ENCODE measurements around the gene ACSF2.
"Not testable (repeated sequence)": the region's sequence is repeated elsewhere in the genome, so short reads cannot be mapped to it uniquely, and the experiment has no call there.

The ACSF2 gene

GRCh38 chr17:50425682-50426471 lies at the start of gene ACSF2:
Gene ACSF2 (plus strand): TSS chr17:50426218. CDS start chr17:50426262, 44 bp downstream.
- peak; percentile 29 to 72 (median 52) for DNase-seq (ENCODE audit: low read depth in 3 of 3)

GRCh38 chr17:50379351-50380132 lies 46.5 kb upstream of the ACSF2 start:
- DNase-seq (ENCODE audit: low read depth in 3 of 3): no peak

GRCh38 chr17:50380369-50381259 lies 45.4 kb upstream of the ACSF2 start:
- DNase-seq (ENCODE audit: low read depth in 3 of 3): no peak

- DNase-seq (ENCODE audit: low read depth in 3 of 3): no peak
Measured at GRCh38 chr17:50381260-50381815, 44.7 kb upstream of the ACSF2 start.

GRCh38 chr17:50381920-50382319 lies 44.1 kb upstream of the ACSF2 start:
- no peak for DNase-seq (ENCODE audit: low read depth in 3 of 3)

- no peak for DNase-seq (ENCODE audit: low read depth in 3 of 3)
Measured at GRCh38 chr17:50382931-50383330, 43.1 kb upstream of the ACSF2 start.

GRCh38 chr17:50386510-50386909 lies 39.5 kb upstream of the ACSF2 start:
- no peak for DNase-seq (ENCODE audit: low read depth in 3 of 3)

GRCh38 chr17:50388728-50389127 lies 37.3 kb upstream of the ACSF2 start:
- no peak for DNase-seq (ENCODE audit: low read depth in 3 of 3)

GRCh38 chr17:50389534-50389933 lies 36.5 kb upstream of the ACSF2 start:
- DNase-seq (ENCODE audit: low read depth in 3 of 3): no peak

GRCh38 chr17:50392621-50393020 lies 33.4 kb upstream of the ACSF2 start:
- DNase-seq (ENCODE audit: low read depth in 3 of 3): no peak

GRCh38 chr17:50393700-50394099 lies 32.3 kb upstream of the ACSF2 start:
- no peak for DNase-seq (ENCODE audit: low read depth in 3 of 3)

GRCh38 chr17:50394711-50395110 lies 31.3 kb upstream of the ACSF2 start:
- no peak for DNase-seq (ENCODE audit: low read depth in 3 of 3)

GRCh38 chr17:50396261-50397110 lies 29.5 kb upstream of the ACSF2 start:
- no peak for DNase-seq (ENCODE audit: low read depth in 3 of 3)

- peak; percentile 86 to 91 (median 89) for DNase-seq (ENCODE audit: low read depth in 3 of 3)
Measured at GRCh38 chr17:50397111-50397918, 28.7 kb upstream of the ACSF2 start, which contains the start of gene LRRC59. Gene LRRC59 (minus strand): TSS chr17:50397523. CDS start chr17:50397317, 206 bp downstream.

GRCh38 chr17:50397919-50398285 lies 28.1 kb upstream of the ACSF2 start:
- no peak for DNase-seq (ENCODE audit: low read depth in 3 of 3)

GRCh38 chr17:50398672-50399071 lies 27.3 kb upstream of the ACSF2 start:
- DNase-seq (ENCODE audit: low read depth in 3 of 3): not testable (repeated sequence)

- DNase-seq (ENCODE audit: low read depth in 3 of 3): not testable (repeated sequence)
Measured at GRCh38 chr17:50399591-50399990, 26.4 kb upstream of the ACSF2 start.

- not testable (repeated sequence) for DNase-seq (ENCODE audit: low read depth in 3 of 3)
Measured at GRCh38 chr17:50405351-50405750, 20.7 kb upstream of the ACSF2 start.

- DNase-seq (ENCODE audit: low read depth in 3 of 3): no peak
Measured at GRCh38 chr17:50406578-50406977, 19.4 kb upstream of the ACSF2 start.

GRCh38 chr17:50407921-50408320 lies 18.1 kb upstream of the ACSF2 start:
- no peak for DNase-seq (ENCODE audit: low read depth in 3 of 3)
